Stimulated activated naive CD4-positive, alpha-beta T cell treated with Interleukin-2 at 50 U/mL for 16 hours (primary cell): ENCODE data around the gene IL32.

Source experiments
- DNase-seq: peaks from one replicate; lab custom pipeline; 2025; lab: John Stamatoyannopoulos, UW

Gene IL32

GRCh38 chr16:3115561-3115960, 50.1 kb downstream of the IL32 start:
- no peak for DNase-seq

- no peak for DNase-seq
Measured at GRCh38 chr16:3118204-3118790, 52.9 kb downstream of the IL32 start.

- DNase-seq = no peak
Measured at GRCh38 chr16:3118846-3119245, 53.4 kb downstream of the IL32 start.
